HL-60 (cell line): ENCODE results near the gene TMEM231.

Source experiments
- DNase-seq, 2 experiments: peaks; one replicate each; pipeline ENCODE4 v3.0.0-alpha.2; 2010 to 2020; ENCODE audit warnings: low read depth in 1 of 2, low spot score in 1 of 2
- H3K27ac ChIP-seq: fragments of 250-450 bp; sonication (Bioruptor Pico); replicated peaks from 2 replicates; pipeline ENCODE4 v1.5.1; 2020; ENCODE audit warnings: mild to moderate bottlenecking, moderate library complexity
- H3K27me3 ChIP-seq: fragments of 250-450 bp; sonication (Bioruptor Pico); 2 replicates; pipeline ENCODE4 v1.5.1; 2021; ENCODE audit warnings: mild to moderate bottlenecking, moderate library complexity; ENCODE audit not compliant: insufficient read depth, poor library complexity, severe bottlenecking
- H3K4me3 ChIP-seq: replicated peaks from 2 replicates; pipeline ENCODE4 v1.5.1; 2011; ENCODE audit warnings: mild to moderate bottlenecking, control low read depth, low read length; ENCODE audit not compliant: insufficient read depth
- POLR2AphosphoS5 ChIP-seq: IDR thresholded peaks from 2 replicates; pipeline ENCODE4 v1.6.1; 2012; ENCODE audit warnings: low read depth
- SPI1 ChIP-seq: IDR thresholded peaks from 2 replicates; pipeline ENCODE4 v1.6.1; 2012; ENCODE audit warnings: low read depth, mild to moderate bottlenecking, borderline replicate concordance

The TMEM231 gene

DNA sequence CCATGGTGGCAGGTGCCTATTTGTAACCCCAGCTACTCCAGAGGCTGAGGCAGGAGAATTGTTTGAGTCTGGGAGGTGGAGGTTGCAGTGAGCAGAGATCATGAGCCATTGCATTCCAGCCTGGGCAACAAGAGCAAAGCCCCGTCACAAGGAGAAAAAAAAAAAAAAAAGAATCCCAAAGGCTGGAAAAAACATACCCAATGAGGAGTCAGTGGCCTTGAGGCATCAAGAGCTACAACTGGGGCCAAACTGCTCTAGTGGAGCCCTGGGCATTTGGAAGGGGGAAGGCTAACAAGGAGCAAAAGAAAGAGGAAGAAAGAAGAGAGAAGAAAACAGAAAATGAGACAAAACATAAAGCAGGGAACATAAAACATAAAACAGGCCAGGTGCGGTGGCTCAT lies 67.7 kb downstream of the TMEM231 start:
- no peak for DNase-seq
- Histone ChIP-seq H3K27ac (no peak overlapping the region), H3K27me3 (peaks cover 9% of the 10 kb centered on the region), H3K4me3 (no peak overlapping the region)
- TF ChIP-seq POLR2AphosphoS5 = no peak
- TF ChIP-seq SPI1 = no peak
